HEK293 (cell line): Measurements from ENCODE around the gene GABRA6.

Experiments used
- GLIS1 ChIP-seq: fragments of 450-650 bp; formaldehyde crosslinking; IDR thresholded peaks from 2 replicates; pipeline ENCODE4 v1.5.1; 2016; ENCODE audit warnings: missing biosample characterization, missing genetic modification characterization
- MYNN ChIP-seq: fragments of 450-650 bp; formaldehyde crosslinking; IDR thresholded peaks from 2 replicates; pipeline ENCODE4 v1.5.1; 2016; ENCODE audit warnings: missing biosample characterization, missing genetic modification characterization, borderline replicate concordance
- SP2 ChIP-seq: fragments of 450-650 bp; formaldehyde crosslinking; IDR thresholded peaks from 2 replicates; pipeline ENCODE4 v1.5.1; 2016; ENCODE audit warnings: missing biosample characterization, missing genetic modification characterization
- ZNF530 ChIP-seq: fragments of 450-650 bp; formaldehyde crosslinking; IDR thresholded peaks from 2 replicates; pipeline ENCODE4 v1.5.1; 2016; ENCODE audit warnings: low read depth, missing biosample characterization, missing genetic modification characterization
- ZNF76 ChIP-seq: fragments of 450-650 bp; formaldehyde crosslinking; IDR thresholded peaks from 2 replicates; pipeline ENCODE4; 2016; ENCODE audit warnings: low read depth, missing biosample characterization, missing genetic modification characterization, borderline replicate concordance
- TF ChIP-seq, protein P1 (sequence below): fragments of 450-650 bp; formaldehyde crosslinking; IDR thresholded peaks from 2 replicates; pipeline ENCODE4 v1.5.1; 2016; ENCODE audit warnings: missing biosample characterization, missing genetic modification characterization
- TF ChIP-seq, protein P2 (sequence below): fragments of 450-650 bp; formaldehyde crosslinking; IDR thresholded peaks from 2 replicates; pipeline ENCODE4 v1.5.1; 2016; ENCODE audit warnings: missing biosample characterization, missing genetic modification characterization
- TF ChIP-seq, protein P3 (sequence below): fragments of 450-650 bp; formaldehyde crosslinking; optimal IDR thresholded peaks from 2 replicates; pipeline ENCODE3; 2016; ENCODE audit warnings: missing biosample characterization, mild to moderate bottlenecking, missing genetic modification characterization
- TF ChIP-seq, protein P4 (sequence below): fragments of 450-650 bp; formaldehyde crosslinking; conservative IDR thresholded peaks from 2 replicates; pipeline ENCODE4 v1.5.1; 2016; ENCODE audit warnings: low read depth, missing biosample characterization, missing genetic modification characterization
- TF ChIP-seq, protein P5 (sequence below): fragments of 450-650 bp; formaldehyde crosslinking; IDR thresholded peaks from 2 replicates; pipeline ENCODE4 v1.5.1; 2016; ENCODE audit warnings: missing biosample characterization, missing genetic modification characterization, borderline replicate concordance

DNA sequence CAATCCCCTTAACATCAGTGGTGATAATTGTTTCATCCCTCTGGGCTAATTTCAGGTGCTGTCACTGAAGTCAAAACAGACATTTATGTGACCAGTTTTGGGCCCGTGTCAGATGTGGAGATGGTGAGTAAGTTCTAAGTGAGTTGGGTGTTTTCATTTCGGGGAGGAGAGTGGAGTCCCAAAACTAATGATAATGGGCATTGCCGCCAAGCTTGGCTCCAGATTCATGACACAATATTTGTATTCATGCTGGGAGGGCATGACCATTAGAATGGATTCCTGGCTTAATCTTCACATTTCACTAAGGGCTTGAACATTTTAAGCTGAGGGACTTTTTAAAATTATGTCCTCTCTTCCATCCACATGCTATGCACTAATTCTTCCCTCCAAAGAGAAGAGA lies 1.4 kb downstream of the GABRA6 start:
- TF ChIP-seq, protein P1, sequence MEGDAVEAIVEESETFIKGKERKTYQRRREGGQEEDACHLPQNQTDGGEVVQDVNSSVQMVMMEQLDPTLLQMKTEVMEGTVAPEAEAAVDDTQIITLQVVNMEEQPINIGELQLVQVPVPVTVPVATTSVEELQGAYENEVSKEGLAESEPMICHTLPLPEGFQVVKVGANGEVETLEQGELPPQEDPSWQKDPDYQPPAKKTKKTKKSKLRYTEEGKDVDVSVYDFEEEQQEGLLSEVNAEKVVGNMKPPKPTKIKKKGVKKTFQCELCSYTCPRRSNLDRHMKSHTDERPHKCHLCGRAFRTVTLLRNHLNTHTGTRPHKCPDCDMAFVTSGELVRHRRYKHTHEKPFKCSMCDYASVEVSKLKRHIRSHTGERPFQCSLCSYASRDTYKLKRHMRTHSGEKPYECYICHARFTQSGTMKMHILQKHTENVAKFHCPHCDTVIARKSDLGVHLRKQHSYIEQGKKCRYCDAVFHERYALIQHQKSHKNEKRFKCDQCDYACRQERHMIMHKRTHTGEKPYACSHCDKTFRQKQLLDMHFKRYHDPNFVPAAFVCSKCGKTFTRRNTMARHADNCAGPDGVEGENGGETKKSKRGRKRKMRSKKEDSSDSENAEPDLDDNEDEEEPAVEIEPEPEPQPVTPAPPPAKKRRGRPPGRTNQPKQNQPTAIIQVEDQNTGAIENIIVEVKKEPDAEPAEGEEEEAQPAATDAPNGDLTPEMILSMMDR (tag by site-specific recombination), result no peak
- no peak for TF ChIP-seq ZNF76 (tag by site-specific recombination)
- TF ChIP-seq, protein P2, sequence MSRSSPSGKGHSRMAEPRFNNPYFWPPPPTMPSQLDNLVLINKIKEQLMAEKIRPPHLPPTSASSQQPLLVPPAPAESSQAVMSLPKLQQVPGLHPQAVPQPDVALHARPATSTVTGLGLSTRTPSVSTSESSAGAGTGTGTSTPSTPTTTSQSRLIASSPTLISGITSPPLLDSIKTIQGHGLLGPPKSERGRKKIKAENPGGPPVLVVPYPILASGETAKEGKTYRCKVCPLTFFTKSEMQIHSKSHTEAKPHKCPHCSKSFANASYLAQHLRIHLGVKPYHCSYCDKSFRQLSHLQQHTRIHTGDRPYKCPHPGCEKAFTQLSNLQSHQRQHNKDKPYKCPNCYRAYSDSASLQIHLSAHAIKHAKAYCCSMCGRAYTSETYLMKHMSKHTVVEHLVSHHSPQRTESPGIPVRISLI (tag by site-specific recombination), result no peak
- TF ChIP-seq, protein P3, sequence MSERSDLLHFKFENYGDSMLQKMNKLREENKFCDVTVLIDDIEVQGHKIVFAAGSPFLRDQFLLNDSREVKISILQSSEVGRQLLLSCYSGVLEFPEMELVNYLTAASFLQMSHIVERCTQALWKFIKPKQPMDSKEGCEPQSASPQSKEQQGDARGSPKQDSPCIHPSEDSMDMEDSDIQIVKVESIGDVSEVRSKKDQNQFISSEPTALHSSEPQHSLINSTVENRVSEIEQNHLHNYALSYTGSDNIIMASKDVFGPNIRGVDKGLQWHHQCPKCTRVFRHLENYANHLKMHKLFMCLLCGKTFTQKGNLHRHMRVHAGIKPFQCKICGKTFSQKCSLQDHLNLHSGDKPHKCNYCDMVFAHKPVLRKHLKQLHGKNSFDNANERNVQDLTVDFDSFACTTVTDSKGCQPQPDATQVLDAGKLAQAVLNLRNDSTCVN (tag by site-specific recombination), result no peak
- TF ChIP-seq MYNN, result no peak
- TF ChIP-seq, protein P4, sequence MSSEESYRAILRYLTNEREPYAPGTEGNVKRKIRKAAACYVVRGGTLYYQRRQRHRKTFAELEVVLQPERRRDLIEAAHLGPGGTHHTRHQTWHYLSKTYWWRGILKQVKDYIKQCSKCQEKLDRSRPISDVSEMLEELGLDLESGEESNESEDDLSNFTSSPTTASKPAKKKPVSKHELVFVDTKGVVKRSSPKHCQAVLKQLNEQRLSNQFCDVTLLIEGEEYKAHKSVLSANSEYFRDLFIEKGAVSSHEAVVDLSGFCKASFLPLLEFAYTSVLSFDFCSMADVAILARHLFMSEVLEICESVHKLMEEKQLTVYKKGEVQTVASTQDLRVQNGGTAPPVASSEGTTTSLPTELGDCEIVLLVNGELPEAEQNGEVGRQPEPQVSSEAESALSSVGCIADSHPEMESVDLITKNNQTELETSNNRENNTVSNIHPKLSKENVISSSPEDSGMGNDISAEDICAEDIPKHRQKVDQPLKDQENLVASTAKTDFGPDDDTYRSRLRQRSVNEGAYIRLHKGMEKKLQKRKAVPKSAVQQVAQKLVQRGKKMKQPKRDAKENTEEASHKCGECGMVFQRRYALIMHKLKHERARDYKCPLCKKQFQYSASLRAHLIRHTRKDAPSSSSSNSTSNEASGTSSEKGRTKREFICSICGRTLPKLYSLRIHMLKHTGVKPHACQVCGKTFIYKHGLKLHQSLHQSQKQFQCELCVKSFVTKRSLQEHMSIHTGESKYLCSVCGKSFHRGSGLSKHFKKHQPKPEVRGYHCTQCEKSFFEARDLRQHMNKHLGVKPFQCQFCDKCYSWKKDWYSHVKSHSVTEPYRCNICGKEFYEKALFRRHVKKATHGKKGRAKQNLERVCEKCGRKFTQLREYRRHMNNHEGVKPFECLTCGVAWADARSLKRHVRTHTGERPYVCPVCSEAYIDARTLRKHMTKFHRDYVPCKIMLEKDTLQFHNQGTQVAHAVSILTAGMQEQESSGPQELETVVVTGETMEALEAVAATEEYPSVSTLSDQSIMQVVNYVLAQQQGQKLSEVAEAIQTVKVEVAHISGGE, result no peak
- TF ChIP-seq, protein P5, sequence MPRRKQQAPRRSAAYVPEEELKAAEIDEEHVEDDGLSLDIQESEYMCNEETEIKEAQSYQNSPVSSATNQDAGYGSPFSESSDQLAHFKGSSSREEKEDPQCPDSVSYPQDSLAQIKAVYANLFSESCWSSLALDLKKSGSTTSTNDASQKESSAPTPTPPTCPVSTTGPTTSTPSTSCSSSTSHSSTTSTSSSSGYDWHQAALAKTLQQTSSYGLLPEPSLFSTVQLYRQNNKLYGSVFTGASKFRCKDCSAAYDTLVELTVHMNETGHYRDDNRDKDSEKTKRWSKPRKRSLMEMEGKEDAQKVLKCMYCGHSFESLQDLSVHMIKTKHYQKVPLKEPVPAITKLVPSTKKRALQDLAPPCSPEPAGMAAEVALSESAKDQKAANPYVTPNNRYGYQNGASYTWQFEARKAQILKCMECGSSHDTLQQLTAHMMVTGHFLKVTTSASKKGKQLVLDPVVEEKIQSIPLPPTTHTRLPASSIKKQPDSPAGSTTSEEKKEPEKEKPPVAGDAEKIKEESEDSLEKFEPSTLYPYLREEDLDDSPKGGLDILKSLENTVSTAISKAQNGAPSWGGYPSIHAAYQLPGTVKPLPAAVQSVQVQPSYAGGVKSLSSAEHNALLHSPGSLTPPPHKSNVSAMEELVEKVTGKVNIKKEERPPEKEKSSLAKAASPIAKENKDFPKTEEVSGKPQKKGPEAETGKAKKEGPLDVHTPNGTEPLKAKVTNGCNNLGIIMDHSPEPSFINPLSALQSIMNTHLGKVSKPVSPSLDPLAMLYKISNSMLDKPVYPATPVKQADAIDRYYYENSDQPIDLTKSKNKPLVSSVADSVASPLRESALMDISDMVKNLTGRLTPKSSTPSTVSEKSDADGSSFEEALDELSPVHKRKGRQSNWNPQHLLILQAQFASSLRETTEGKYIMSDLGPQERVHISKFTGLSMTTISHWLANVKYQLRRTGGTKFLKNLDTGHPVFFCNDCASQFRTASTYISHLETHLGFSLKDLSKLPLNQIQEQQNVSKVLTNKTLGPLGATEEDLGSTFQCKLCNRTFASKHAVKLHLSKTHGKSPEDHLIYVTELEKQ (tag by site-specific recombination), result no peak
- TF ChIP-seq GLIS1, result no peak
- TF ChIP-seq ZNF530 (tag by site-specific recombination), result no peak
- no peak for TF ChIP-seq SP2
